CD4-positive, alpha-beta T cell treated with Interleukin-17A for 4 hours (primary cell): ENCODE data around the gene SPRYD7.
"Not testable (repeated sequence)": the region's sequence is repeated elsewhere in the genome, so short reads cannot be mapped to it uniquely, and the experiment has no call there.

Experiments used
- DNase-seq: peaks from one replicate; pipeline ENCODE4 v3.0.0-alpha.2; 2020; ENCODE audit warnings: mixed read lengths

SPRYD7 gene, protein sequence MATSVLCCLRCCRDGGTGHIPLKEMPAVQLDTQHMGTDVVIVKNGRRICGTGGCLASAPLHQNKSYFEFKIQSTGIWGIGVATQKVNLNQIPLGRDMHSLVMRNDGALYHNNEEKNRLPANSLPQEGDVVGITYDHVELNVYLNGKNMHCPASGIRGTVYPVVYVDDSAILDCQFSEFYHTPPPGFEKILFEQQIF

DNA sequence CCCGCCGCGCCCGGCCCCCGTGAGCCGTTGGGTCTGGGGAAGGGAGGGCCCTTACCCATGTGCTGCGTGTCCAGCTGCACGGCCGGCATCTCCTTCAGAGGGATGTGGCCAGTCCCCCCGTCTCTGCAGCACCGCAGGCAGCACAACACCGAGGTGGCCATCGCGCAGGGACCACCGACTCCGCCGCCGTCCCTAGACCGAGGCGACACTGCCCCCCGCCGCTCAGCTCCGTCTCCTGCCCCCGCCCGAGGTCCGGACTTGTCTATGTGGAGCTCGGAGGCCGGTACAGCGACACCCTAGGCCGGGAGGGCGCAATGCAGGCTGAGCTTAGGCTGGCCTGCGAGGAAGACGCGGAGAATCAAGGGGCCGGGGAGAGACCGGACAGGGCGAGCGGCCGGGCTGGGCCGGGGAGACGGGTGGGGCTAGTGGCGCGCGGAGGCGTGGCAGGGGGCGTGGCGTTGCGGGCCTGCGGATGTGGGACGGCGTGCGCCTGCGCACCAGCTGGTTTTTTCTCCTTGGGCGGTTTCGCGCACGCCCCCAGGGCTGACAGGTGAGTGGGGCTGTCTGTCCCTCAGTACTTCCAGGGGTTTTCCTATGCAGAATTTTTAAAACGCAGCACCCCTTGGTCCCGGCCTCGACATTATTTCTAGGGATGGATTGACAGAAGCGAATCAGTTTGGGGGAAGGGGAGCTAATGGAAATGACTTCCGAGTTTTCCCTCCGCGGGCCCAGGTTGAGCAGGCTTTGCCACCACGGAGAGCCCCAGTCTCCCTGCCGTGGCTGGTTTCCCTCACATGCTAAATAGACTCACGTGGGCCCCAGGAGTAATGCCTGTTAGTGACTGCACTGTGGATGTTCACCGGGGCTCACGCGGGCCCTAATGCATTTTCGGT, at the start of gene SPRYD7:
Gene SPRYD7, minus strand, starts transcription at position 266 of the 893 bp plus-strand sequence. Its CDS starts 105 bp downstream, at position 161.
- peak; percentile 97 for DNase-seq

DNA sequence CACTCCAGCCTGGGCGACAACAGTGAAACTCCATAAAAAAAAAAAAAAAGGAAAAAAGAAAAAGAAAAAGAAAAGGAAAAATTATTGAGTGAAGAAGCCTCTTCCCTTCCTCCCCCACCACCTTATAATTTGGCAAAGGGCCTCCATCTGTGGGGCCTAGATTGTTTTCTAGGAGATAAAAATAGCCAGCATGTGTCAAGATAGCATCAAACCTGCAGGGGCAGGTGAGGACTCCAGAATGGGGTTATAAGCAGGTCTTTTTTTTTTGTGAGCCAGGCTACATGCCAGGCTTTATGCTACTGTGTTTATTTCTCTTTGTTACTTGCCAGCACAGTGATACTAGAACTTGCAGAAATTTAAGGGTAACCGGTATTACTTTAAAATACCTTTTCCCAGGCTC, 49.0 kb upstream of the SPRYD7 start:
- no peak for DNase-seq

DNA sequence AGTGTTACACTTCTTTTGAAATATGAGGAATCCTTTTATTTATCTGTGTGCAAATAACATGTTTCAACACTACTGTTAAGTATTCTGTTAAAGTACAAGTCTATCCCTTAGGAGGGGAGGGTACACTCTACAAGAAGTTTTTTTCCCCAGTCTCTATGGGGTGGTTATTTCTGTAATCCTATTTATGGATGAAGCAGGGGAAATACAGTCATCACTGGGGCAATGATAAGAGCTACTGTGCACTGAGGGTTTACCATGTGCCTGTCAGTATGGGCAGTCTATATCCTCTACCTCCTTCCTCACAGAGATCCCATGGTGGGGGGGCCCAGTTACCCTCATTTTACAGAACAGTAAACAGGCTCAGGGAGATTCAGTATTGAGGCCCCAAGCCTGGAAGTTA, 44.1 kb upstream of the SPRYD7 start:
- no peak for DNase-seq

DNA sequence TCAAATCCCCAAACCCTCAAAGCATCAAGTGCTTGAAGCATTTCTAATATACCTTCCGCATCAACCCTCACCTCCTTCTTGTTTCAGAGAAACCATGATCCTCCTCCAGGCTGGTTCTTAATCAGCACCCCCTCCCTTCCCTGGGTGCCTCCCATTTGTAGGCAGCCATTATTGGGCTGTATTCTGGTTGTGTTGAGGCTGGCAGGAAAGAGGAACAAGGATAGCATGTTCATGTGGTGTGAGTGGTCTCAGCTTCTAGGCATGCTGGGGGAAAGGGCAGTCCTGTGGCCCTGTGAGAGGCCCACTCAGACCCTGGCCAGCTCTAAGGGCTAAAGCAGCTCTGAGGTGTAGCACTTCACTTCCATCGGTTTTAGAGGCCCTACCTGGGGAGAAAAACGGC, 41.9 kb upstream of the SPRYD7 start:
- no peak for DNase-seq

DNA sequence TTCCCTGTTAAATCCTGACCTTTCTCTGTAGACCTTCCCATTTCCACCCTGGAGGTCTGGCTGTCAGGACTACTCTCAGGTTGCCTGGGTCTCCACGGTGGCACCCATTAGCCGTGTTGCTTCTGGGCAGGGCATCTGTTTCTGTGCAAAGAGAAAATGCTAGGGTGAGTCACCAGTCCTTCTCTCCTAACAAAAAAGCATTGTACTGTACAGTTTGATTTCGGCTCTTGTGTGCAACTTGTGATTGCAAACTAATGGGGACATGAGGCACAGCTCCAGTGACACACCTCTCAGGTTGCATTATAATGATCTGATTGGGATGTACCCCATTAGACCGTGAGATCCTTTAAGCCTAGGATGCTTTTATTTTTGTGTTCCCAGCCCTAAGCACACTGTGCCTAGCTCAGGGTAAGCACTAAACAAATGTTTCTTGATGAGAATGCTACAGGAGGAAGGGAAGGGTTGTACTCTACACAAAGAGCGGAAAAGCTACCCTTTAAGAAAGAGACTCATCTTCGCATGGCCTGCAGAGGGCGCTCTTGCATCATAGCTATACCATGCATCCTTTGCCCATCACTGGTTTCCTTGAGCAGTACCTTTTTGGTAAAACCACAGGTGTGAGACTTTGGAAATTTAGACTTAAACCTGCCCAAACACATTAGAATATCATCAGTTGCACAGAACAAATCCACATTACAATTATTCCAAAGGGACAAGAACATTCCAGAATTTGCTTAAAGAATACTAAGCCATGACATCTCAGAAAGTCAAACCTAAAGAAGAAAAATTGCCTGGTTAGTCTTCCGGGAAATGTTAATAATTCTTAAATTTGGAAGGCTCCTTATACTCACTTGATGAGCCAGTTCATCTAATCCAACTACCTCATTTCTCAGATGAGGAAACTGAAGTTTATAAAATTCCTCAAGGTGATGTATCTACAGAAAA, 40.4 kb upstream of the SPRYD7 start:
- DNase-seq, result peak; percentile 87

DNA sequence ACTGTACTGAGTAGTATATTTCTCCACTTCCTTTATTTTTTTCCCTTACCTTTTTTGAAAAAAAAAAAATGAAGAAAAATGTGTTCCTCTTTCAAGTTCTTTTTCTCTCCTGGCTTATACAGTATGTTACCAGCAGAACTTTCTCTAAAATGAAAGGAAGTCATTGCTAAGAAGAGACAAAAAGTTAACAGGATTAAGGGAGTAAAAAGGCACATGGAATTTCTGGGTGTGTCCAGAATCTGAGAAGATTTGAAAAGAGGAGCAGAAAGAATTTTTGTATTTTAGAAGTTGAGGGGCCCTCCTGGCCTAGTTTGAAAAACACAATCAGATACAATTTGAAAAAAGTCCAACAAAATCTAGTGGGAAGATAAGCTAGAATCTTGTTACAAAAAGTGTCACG, 39.7 kb upstream of the SPRYD7 start:
- DNase-seq, result no peak

DNA sequence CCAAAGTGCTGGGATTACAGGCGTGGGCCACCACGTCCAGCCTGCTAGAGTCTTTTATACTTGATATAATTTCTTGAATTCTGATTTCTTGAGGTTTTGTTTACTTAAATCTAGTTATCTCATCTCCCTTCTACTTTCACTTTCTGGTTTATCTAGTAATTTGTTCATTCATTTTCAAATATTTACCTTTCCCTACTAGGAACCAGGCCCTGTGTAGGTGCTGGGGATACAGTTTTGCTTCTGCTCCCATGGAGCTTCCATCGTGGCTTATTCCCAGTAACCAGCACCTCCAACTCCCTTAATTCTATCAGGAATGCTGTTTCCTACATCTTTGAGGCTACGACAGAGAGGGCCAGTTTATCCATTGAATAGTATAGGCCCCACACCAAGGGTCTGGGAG, 36.6 kb upstream of the SPRYD7 start:
- DNase-seq, result no peak

DNA sequence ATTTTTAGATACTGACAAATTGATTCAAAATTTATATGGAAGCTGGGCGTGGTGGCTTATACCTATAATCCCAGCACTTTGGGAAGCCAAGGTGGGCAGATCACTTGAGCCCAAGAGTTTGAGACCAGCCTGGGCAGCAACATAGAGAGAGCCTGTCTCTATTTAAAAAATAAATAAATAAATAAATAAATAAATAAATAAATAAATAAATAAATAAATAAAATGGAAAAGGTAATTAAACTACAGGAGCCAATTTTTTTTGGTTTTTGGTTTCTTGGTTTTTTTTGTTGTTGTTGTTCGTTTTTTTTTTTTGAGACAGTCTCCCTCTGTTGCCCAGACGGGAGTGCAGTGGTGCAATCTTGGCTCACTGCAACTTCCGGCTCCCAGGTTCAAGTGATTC, 31.3 kb upstream of the SPRYD7 start:
- DNase-seq, result no peak

DNA sequence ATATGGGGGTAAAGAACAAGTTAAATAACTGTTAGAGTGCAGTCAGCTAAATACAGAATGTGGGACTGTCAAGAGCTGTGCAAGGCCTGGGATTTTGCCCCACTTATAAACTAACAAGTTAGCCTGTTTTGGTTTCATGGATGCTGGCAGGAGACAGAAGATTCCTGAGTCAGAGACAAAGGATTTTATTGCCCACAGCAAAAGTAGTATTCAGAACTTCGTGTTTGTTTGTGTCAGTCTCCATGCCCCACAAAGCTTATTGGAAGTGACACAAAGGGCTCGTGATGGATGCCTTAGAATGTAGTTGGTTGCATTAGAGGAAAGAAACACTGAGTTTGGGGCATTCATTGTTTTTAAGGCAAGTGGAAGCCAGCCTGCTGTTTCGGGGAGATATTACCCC, 22.2 kb upstream of the SPRYD7 start:
- no peak for DNase-seq

DNA sequence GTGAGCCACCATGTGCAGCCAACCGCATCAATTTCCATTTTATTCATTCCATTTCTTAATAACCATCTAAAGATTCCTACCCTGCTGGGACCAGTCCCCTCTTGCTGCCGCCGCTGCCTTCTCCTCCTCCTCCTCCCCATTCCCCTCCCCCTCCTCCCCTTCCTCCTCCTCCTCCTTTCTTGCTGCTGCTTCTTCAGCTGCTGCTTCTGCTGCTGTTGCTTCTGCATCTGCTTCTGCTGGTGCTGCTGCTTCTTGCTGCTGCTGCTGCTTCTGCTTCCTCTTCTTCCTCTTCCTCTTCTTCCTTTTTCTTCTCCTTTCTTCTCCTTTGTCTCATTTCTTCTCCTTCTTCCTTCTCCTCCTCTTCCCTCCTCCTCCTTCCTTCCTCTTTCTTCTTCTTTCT, 20.0 kb upstream of the SPRYD7 start:
- no peak for DNase-seq

DNA sequence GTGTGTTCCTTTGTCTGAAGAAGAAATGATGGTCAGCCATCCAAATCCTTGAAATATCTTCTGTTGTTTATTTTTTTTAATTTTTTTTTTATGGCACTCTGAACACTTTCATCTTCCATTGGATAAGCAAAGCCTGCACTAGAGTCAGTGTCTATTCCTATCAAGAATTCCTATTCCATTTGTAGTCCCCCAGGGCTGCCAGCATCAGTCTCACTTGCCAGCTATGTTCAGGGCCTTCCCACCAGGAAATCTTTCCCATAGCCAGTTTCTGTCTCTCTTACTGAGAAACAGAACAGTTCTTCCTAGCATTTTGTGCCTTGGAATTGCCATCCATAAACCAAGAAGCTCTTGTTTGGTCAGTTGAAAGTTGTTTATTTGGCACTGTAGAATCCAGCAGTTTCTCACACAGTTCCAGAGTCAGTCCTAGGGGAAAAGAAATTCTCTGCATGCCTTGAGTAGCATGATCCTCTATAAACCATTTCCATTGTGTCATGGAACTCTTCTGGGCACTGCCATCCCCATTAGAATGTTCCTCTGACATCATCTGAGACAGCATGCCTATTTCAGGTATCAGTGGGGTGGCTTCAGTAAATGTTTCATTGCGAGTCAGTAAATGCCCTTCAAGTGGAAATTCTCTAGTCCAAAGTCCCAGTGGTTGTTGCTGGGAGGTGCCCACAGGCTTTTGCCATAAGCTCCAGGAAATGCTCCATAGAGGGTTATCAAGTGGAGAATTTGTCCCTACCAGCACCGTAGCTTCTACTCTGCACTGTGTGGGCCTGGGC, 18.7 kb upstream of the SPRYD7 start:
- DNase-seq, result no peak

DNA sequence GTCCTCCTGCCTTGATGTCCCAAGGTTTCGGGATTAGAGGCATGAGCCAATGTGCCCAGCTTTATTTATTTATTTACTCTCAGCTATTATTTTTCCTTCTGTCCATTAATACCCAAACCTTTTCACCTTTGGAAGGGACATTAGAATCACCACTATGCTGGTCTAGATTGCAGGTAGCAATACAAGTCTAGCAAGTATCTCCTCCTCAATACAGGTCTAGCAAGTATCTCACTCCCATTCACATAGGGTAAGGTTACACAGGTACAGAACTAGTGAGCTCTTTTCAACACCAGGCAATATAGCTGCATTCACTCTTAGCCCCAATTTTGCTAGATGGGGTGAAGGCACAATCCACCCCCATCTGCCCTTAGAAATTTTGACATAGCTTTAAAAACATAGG, 17.4 kb upstream of the SPRYD7 start:
- DNase-seq, result no peak

DNA sequence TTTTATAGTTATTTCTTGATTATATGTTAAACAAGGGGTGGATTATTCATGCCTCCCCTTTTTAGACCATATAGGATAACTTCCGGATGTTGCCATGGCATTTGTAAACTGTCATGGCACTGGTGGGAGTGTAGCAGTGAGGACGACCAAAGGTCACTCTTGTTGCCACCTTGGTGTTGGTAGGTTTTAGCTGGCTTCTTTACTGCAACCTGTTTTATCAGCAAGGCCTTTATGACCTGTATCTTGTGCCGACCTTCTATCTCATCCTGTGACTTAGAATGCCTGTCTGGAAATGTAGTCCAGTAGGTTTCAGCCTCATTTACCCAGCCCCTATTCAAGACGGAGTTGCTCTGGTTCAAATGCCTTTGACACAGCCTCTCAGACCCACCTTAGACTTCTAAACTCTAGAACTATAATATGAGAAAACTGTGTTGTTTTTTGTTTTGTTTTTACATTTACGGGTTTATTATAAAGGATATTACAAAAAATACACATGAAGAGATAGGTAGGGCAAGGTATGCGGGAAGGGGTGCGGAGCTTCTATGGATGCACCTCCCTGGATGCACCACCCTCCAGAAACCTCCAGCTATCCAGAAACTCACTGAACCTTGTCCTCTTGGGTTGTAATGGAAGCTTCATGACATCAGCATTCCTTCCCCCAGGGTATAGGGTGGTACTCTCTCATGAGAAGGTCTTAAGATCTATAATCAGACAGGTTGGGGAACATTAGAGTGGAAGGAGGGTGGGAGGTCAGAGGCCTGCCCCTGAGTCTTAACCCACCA, 15.8 kb upstream of the SPRYD7 start:
- no peak for DNase-seq

DNA sequence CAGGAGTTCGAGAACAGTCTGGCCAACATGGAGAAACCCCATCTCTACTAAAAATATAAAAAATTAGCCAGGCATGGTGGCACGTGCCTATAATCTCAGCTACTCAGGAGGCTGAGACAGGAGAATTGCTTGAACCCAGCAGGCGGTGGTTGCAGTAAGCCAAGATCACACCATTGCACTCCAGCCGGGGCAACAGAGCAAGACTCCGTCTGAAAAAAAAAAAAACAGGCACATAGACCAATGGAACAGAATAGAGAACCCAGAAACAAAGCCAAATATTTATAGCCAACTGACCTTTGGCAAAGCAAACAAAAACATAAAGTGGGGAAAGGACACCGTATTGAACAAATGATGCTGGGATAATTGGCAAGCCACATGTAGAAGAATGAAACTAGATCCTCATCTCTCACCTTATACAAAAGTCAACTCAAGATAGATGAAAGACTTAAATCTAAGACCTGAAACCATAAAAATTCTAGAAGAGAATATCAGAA, 12.7 kb upstream of the SPRYD7 start:
- not testable (repeated sequence) for DNase-seq

DNA sequence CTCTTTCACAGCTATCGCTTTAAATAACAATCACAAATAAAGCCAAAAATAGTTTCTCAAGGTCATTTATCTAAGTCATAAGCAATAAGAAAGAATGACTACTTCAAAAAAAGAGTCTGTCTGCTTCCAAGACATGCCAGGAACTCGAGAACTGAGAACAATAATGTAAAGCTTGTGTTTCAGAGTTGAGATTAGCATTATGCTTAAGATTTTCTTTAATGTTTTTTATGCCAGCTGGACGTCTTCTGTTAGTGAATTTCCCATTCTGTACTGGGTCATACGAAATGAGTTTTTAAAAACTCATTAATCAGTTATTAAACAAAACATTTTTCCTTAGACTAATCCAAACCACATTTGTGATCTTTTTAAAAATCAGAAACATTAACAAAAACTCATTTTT, 3.2 kb upstream of the SPRYD7 start:
- DNase-seq, result no peak

DNA sequence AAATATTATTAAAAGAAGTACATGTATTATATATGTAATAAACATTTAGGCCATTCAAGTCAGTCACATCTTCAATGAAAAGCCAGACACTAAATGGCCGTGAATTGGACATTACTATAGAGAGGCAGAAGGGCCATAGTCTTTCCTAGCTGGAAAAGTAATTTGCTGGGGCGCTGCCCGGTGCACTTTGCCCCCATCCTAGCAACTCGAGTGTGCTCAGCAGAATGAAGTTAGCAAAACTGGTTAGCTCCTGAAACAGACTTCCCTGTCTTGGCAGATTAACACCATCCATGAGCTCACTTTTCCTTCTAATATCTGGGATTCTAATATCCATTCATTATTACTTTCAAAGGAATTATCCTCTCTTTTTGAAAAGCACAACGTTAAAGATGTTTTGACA, 2.8 kb upstream of the SPRYD7 start:
- DNase-seq, result no peak

DNA sequence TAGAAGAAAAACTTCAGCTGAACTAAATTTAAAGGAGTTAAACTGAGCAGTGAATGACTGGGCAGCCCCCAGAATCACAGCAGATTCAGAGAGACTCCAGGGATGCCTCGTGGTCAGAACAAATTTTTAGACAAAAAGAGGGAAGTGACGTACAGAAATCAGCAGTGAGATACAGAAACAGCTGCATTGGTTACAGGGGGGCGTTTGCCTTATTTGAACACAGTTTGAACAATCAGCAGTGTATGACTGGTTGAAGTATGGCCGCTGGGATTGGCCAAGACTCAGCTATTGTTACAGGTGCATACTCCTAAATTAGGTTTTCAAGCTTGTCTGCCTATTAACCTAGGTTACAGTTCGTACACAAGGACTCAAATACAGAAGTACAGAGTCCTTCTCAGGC, 2.2 kb upstream of the SPRYD7 start:
- no peak for DNase-seq

DNA sequence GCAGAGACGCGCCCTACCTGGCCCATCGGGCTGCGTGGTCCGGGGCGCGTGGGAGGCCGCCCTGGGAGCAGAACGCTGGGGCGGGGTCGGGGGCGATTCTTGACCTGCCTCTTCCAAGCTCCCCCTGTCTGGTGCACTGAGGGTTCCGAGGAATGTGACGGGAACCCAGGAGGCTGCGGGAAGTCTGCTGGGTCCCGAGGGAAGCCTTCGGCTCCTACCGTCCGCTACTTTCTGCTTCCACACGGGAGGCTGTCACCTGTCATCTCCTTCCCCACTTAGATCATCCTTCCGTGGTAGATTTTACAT, 781 bp upstream of the SPRYD7 start:
- DNase-seq, result no peak

DNA sequence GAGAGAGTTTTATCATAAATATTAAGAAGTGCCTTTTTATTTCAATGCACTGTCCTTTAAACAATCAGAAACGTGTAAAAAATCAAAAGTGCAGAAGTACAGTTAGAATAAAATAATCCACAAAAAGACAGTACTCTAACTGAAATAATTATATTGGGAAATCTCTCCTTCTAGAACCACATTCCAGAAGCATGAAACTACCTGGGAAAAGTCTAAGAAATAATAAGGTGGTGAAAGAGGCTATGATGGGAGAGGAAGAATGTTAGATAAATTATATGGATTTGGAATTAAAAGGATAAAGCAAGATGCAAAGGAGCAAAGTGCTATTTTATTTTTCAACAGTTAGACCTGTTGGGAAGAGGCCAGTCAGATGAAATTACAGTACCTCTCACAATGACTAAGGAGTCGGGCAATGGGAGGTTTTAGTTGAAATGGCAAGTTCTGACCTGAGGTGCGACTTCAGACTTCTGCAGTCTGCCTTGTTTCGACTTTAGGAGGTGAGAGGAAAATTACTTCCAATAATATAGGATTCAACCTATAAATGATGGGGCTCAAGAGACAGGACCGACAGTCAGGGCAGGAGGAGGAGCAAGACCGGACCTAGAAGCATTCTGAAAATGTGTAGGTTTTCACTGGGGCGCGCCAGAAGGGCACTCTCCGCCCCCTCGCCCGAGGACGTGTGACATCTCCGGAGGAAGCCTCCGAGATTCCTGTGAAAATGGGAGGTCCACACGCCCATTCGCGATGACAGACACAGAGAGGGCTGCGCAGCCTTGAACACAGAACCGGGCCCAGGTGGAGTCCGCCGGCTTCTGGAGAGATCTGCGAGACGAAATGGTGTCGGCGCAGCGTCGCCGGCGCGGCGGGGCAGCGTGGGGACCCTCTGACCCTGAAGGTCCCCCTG, 717 bp downstream of the SPRYD7 start:
- peak; percentile 50 for DNase-seq

DNA sequence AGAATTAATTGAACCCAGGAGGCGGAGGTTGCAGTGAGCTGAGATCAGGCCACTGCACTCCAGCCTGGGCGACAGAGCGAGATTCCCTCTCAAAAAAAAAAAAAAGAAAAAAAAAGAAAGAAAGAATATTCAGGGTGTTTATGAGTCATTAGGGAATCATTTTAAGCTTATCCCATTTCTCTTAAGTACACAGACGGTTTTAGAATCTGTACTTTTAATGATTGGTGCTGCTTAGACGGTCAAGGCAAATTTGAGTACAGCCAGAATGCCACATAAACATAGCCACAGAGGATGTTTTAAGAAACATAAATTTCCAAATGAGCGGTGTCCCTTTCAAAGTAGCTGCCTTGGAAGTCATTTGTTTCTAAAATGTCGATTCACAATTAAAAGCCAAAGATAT, 2.6 kb downstream of the SPRYD7 start:
- no peak for DNase-seq

DNA sequence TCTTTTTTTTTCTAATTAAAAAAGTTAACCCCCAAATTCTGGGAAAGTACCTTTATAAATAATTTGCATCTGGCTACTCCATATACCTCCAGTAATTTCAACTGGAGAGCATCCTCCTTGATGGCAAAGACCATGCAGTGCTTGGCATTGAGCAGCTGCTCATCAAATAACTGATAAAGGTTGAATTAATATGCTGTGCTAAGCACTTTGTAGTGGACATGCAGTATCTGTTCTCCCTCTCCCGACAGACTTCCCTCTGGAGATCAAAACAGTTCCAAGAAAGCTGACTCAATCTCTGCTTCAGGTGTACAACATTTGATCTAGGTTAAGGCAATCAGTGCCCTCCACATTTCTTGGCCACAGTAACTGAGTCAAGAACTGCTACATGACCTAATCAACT, 3.3 kb downstream of the SPRYD7 start:
- no peak for DNase-seq
